Cardiac fibroblast (primary cell): ENCODE measurements around the gene ST6GALNAC3.

Experiments
- DNase-seq, 2 donors: peaks; one replicate each; pipeline versions ENCODE4 v3.0.0 to v3.0.0-alpha.2; 2010; ENCODE audit warnings: low read depth in 2 of 2
- H3K4me3 ChIP-seq, 2 donors: replicated peaks in 1 of 2; 1 replicate in 1 of 2; 2 replicates in 1 of 2; pipeline ENCODE4 v1.5.1; 2011; ENCODE audit warnings: low read depth in 2 of 2, low read length in 2 of 2, mild to moderate bottlenecking in 2 of 2, moderate library complexity in 1 of 2
- CTCF ChIP-seq: IDR thresholded peaks from one replicate; pipeline ENCODE4 v1.5.1; 2011; ENCODE audit warnings: low read depth, mild to moderate bottlenecking, low read length, inconsistent platforms

ST6GALNAC3 gene

GRCh38 chr1:76669624-76670315 is 595.2 kb downstream of the ST6GALNAC3 start:
- DNase-seq = no peak
- no peak for TF ChIP-seq CTCF
- H3K4me3 ChIP-seq = no peak overlapping the region

- H3K4me3 ChIP-seq = no peak overlapping the region
- no peak for DNase-seq
- TF ChIP-seq CTCF = no peak
Measured at GRCh38 chr1:76674689-76675210, 600.2 kb downstream of the ST6GALNAC3 start.

- no peak for TF ChIP-seq CTCF
- no peak overlapping the region for H3K4me3 ChIP-seq
- DNase-seq = no peak
Measured at GRCh38 chr1:76677416-76678405, 603.2 kb downstream of the ST6GALNAC3 start.

- TF ChIP-seq CTCF = no peak
- no peak for DNase-seq
Measured at GRCh38 chr1:76679534-76680152, 605.1 kb downstream of the ST6GALNAC3 start.

GRCh38 chr1:76680651-76681050 is 606.1 kb downstream of the ST6GALNAC3 start:
- H3K4me3 ChIP-seq = no peak overlapping the region
- no peak for TF ChIP-seq CTCF
- no peak for DNase-seq

More at GRCh38 chr1:76679534-76680152, 605.1 kb downstream of the ST6GALNAC3 start:
- H3K4me3 ChIP-seq = no peak overlapping the region

GRCh38 chr1:76682138-76682537 is 607.6 kb downstream of the ST6GALNAC3 start:
- no peak for TF ChIP-seq CTCF
- DNase-seq = no peak
- no peak overlapping the region for H3K4me3 ChIP-seq
